Activated gamma-delta T cell (primary cell): ENCODE measurements around the gene ASPSCR1.
"Not testable (repeated sequence)": the region's sequence is repeated elsewhere in the genome, so short reads cannot be mapped to it uniquely, and the experiment has no call there.

ENCODE experiments used
- DNase-seq: peaks from one replicate; lab custom pipeline; 2025; lab: John Stamatoyannopoulos, UW

The ASPSCR1 gene

GRCh38 chr17:81981511-81981910, 4.1 kb downstream of the ASPSCR1 start:
- DNase-seq: not testable (repeated sequence)

- DNase-seq: no peak
Measured at GRCh38 chr17:81983011-81983638, 5.7 kb downstream of the ASPSCR1 start.

- no peak for DNase-seq
Measured at GRCh38 chr17:81983639-81984373, 6.4 kb downstream of the ASPSCR1 start.

GRCh38 chr17:81984773-81985410, 7.5 kb downstream of the ASPSCR1 start:
- DNase-seq: no peak

GRCh38 chr17:81986606-81987005, 9.2 kb downstream of the ASPSCR1 start:
- DNase-seq: no peak

- DNase-seq: no peak
Measured at GRCh38 chr17:81987161-81987770, 9.8 kb downstream of the ASPSCR1 start.

GRCh38 chr17:81990836-81991683, 13.6 kb downstream of the ASPSCR1 start:
- no peak for DNase-seq

- DNase-seq: no peak
Measured at GRCh38 chr17:81991684-81992305, 14.4 kb downstream of the ASPSCR1 start.

- no peak for DNase-seq
Measured at GRCh38 chr17:81992306-81993102, 15.1 kb downstream of the ASPSCR1 start.

GRCh38 chr17:81993729-81994592, 16.5 kb downstream of the ASPSCR1 start:
- no peak for DNase-seq

GRCh38 chr17:81994593-81995462, 17.4 kb downstream of the ASPSCR1 start:
- no peak for DNase-seq

- no peak for DNase-seq
Measured at GRCh38 chr17:81995463-81996231, 18.2 kb downstream of the ASPSCR1 start.

- DNase-seq: no peak
Measured at GRCh38 chr17:81996232-81996756, 18.9 kb downstream of the ASPSCR1 start.

- no peak for DNase-seq
Measured at GRCh38 chr17:81996757-81997441, 19.5 kb downstream of the ASPSCR1 start.

GRCh38 chr17:81998212-81998611, 20.8 kb downstream of the ASPSCR1 start:
- no peak for DNase-seq

GRCh38 chr17:81998691-81999438, 21.4 kb downstream of the ASPSCR1 start:
- no peak for DNase-seq
